GM12801 (cell line): ENCODE measurements around the gene HSD3B7.

ENCODE experiments used
- TF ChIP-seq, protein P1 (sequence below): IDR thresholded peaks from one replicate; pipeline ENCODE4 v1.5.1; 2011; ENCODE audit warnings: control low read depth; ENCODE audit not compliant: insufficient read length; ENCODE audit errors: extremely low read depth

HSD3B7 gene

DNA sequence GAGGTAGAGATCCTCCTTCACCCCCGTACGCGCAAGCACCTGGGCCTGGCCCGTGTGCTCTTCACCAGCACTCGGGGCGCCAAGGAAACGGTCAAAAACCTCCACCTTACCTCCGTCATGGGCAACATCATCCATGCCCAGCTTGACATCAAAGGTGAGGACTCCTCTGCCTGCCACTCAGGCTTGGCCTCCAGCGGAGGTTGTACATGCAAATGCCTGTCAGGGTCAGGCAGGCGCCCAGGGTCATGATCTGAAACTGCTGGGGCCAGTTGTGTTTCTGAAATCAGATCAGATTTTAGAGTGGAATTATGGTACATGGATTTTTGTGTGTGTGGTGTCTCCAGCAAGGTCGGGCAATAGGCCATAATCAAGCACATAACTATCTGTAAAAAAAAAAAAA is 23.6 kb upstream of the HSD3B7 start:
- TF ChIP-seq, protein P1, sequence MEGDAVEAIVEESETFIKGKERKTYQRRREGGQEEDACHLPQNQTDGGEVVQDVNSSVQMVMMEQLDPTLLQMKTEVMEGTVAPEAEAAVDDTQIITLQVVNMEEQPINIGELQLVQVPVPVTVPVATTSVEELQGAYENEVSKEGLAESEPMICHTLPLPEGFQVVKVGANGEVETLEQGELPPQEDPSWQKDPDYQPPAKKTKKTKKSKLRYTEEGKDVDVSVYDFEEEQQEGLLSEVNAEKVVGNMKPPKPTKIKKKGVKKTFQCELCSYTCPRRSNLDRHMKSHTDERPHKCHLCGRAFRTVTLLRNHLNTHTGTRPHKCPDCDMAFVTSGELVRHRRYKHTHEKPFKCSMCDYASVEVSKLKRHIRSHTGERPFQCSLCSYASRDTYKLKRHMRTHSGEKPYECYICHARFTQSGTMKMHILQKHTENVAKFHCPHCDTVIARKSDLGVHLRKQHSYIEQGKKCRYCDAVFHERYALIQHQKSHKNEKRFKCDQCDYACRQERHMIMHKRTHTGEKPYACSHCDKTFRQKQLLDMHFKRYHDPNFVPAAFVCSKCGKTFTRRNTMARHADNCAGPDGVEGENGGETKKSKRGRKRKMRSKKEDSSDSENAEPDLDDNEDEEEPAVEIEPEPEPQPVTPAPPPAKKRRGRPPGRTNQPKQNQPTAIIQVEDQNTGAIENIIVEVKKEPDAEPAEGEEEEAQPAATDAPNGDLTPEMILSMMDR: no peak

DNA sequence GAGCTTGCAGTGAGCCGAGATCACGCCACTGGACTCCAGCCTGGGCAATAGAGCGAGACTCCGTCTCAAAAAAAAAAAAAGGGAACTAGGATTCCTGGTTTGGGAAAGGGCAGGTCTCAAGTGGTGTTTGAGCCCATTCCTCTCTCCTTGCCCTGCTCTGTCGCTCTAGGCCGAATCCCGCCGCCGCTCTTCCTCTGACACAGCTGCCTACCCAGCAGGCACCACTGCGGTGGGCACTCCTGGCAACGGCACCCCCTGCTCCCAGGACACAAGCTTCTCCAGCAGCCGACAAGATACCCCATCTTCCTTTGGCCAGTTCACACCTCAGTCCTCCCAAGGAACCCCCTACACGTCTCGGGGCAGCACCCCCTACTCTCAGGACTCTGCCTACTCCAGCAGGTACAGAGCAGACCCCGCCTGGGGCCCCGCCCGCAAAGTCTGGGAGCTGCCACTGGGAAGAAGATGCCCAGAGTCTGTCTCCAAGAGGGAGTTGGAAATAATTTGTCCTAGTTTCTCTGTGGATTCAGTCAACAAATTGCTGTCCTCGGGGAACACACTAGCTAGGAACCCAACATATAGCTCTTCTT is 21.0 kb upstream of the HSD3B7 start:
- TF ChIP-seq, protein P1: no peak

DNA sequence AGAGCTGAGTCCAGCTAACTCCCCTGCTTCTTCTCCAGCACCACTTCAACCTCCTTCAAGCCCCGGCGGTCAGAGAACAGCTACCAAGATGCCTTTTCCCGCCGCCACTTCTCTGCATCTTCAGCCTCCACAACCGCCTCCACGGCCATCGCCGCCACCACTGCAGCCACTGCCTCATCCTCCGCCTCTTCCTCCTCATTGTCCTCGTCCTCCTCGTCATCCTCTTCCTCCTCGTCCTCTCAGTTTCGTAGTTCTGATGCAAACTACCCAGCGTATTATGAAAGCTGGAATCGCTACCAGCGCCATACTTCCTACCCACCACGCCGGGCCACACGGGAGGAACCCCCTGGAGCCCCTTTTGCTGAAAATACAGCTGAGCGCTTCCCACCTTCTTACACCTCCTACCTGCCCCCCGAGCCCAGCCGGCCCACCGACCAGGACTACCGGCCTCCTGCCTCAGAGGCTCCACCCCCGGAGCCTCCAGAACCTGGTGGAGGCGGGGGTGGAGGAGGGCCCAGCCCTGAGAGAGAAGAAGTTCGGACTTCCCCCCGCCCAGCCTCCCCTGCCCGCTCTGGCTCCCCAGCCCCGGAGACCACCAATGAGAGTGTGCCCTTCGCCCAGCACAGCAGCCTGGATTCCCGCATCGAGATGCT is 20.3 kb upstream of the HSD3B7 start:
- TF ChIP-seq, protein P1: no peak

DNA sequence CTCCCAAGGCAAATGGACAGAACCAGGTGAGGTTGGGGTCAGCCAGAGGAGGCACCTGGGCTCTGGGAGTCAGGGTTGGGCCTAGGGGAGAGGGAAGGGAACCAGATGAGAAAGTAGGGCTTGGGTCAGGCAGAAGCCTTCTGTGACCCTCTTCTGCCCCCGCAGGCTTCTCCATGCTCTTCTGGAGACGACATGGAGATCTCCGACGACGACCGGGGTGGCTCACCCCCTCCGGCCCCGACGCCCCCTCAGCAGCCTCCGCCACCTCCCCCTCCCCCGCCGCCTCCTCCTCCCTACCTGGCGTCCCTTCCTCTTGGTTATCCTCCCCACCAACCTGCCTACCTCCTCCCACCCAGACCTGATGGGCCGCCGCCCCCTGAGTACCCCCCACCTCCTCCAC is 19.6 kb upstream of the HSD3B7 start:
- TF ChIP-seq, protein P1: no peak

DNA sequence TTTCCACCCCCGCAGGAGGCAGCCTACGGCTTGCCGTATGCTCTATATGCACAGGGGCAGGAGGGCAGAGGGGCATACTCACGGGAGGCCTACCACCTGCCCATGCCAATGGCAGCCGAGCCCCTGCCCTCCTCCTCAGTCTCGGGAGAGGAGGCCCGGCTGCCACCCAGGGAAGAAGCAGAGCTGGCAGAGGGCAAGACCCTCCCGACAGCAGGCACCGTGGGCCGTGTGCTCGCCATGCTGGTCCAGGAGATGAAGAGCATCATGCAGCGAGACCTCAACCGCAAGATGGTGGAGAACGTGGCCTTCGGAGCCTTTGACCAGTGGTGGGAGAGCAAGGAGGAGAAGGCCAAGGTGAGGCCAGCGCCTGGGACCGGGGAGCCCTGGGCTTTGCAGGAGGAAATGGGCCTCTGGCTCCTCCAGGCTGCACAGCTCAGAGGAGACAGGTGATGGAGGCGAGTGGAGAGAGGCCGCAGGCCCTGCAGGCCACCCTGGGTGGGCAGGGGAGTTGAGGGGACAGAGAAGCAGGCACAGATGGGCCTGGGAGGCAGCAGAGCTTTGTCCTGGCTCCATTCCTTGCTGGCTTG is 18.9 kb upstream of the HSD3B7 start:
- TF ChIP-seq, protein P1: no peak

DNA sequence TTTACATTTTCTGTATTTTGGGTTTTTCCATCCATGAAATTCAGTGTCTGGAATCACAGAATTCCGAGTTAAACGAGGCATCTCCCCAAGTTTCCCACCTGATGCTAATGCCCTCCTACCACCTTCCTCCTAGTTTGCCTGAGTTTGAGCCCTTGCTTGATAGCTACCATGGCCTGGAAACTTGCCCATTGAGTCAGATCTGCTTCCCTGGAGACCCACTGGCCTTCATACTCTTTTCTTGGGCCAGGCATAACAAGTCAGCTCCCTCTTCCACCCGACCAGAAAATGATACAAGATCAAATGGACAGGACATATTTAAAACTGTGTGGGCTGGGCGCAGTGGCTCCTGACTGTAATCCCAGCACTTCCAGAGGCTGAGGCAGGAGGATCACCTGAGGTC is 17.2 kb upstream of the HSD3B7 start:
- TF ChIP-seq, protein P1: no peak

DNA sequence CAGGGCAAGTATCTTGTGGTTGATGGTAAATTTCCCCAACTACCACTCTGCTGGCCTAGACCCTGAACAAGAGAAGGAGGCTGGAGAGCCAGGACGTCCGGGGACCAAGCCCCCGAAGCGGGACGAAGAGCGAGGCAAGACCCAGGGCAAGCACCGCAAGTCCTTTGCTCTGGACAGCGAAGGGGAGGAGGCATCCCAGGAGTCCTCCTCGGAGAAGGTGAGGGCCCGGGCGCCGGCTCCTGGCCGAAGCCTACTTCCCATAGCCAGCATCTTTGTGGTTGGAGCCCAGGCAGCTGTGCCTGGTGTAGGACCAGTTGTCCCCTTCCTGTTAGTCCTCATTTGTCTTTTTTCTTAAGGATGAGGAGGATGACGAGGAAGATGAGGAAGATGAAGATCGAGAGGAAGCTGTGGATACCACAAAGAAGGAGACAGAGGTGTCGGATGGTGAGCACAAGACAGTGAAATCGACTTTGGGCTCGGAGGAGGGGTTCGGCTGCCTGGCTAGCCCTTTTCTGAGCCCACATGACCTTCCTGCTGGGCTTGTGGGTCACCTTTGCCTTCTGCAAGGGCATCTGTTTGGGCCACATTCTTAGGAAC is 15.7 kb upstream of the HSD3B7 start:
- TF ChIP-seq, protein P1: no peak
